Measurements from ENCODE around the gene UBQLN3. TPM values are rescaled to one million over a fixed set of nuclear protein-coding genes. Genes with fewer than 3 reads are reported as not detected.

Gene UBQLN3
- total RNA-seq: 0.49 TPM

- DNase-seq: no peak
These were observed at the start of gene UBQLN3 for GRCh38 chr11:5509803-5510202. Gene UBQLN3, minus strand, starts transcription at chr11:5509957. Its CDS starts 399 bp downstream, at chr11:5509558.

GRCh38 chr11:5557751-5558150 lies 48.0 kb upstream of the UBQLN3 start:
- DNase-seq: no peak

GRCh38 chr11:5556596-5557188 lies 46.9 kb upstream of the UBQLN3 start:
- DNase-seq: no peak

- no peak for DNase-seq
These were observed 43.6 kb upstream of the UBQLN3 start for GRCh38 chr11:5553343-5553742.

GRCh38 chr11:5550440-5551095 lies 40.8 kb upstream of the UBQLN3 start:
- DNase-seq: no peak

- no peak for DNase-seq
These were observed 38.7 kb upstream of the UBQLN3 start, which contains the start of gene OR52H1 for GRCh38 chr11:5548440-5548839. Gene OR52H1, minus strand, starts transcription at chr11:5548540. Its CDS starts 3,035 bp downstream, at chr11:5545505.

- DNase-seq: no peak
These were observed 38.2 kb upstream of the UBQLN3 start for GRCh38 chr11:5547982-5548381.

GRCh38 chr11:5546457-5546856 lies 36.7 kb upstream of the UBQLN3 start:
- peak; percentile 0 for DNase-seq

- no peak for DNase-seq
These were observed 31.7 kb upstream of the UBQLN3 start for GRCh38 chr11:5541427-5541826.

- DNase-seq: no peak
These were observed 26.7 kb upstream of the UBQLN3 start for GRCh38 chr11:5536482-5536881.

- DNase-seq: no peak
These were observed 24.3 kb upstream of the UBQLN3 start for GRCh38 chr11:5534046-5534445.

GRCh38 chr11:5531053-5531831 lies 21.5 kb upstream of the UBQLN3 start:
- no peak for DNase-seq

GRCh38 chr11:5528495-5528894 lies 18.7 kb upstream of the UBQLN3 start:
- no peak for DNase-seq

- DNase-seq: no peak
These were observed 18.0 kb upstream of the UBQLN3 start for GRCh38 chr11:5527716-5528115.

GRCh38 chr11:5524756-5525155 lies 15.0 kb upstream of the UBQLN3 start:
- no peak for DNase-seq

GRCh38 chr11:5522308-5522707 lies 12.6 kb upstream of the UBQLN3 start:
- no peak for DNase-seq

- DNase-seq: no peak
These were observed 11.8 kb upstream of the UBQLN3 start for GRCh38 chr11:5521540-5521939.

- no peak for DNase-seq
These were observed 6.8 kb upstream of the UBQLN3 start, which contains the start of gene UBQLNL for GRCh38 chr11:5516599-5516998. Gene UBQLNL, minus strand, starts transcription at chr11:5516699. Its CDS starts 258 bp downstream, at chr11:5516441.

GRCh38 chr11:5514841-5515240 lies 5.1 kb upstream of the UBQLN3 start:
- no peak for DNase-seq

GRCh38 chr11:5508605-5509004 lies 1.2 kb downstream of the UBQLN3 start:
- DNase-seq: no peak

GRCh38 chr11:5507933-5508305 lies 1.8 kb downstream of the UBQLN3 start:
- no peak for DNase-seq

- no peak for DNase-seq
These were observed 2.4 kb downstream of the UBQLN3 start for GRCh38 chr11:5507177-5507932.
